ENCODE data around the gene ANGPTL5.

DNA sequence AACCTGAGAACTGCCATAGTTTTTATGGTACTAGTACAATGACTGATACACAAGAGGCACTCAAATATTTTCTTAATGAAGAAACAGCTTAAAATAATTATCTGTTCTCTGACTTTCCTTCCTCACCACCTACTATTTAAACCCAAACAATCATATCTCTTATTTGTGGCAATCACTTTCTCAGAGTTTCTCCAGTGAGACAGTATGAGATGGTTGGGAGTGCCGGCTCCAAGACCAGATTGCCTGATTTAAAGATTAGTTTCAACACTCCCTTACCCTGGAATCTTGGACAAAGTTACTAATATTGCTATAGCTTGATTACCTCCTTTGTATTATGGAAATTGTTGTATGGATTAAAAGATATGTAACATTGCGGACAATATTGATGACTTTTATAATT is 7.2 kb downstream of the ANGPTL5 start:
- TF ChIP-seq ZBTB33 (IDR thresholded peaks at IDR 0.05) (no peak), CTCF (IDR thresholded peaks at IDR 0.05; ENCODE audit: low read depth, low read length, missing input control) (no peak), NR2F2 (IDR thresholded peaks at IDR 0.05) (no peak), MAX (IDR thresholded peaks at IDR 0.05) (no peak)
